SK-N-SH (cell line): ENCODE results near the gene FAM209A.

Experiments
- CTCF ChIP-seq: fragments of 200-600 bp; sonication (generic); IDR thresholded peaks from 2 replicates; pipeline ENCODE4 v1.6.1; 2017; ENCODE audit warnings: antibody characterized with exemption, mild to moderate bottlenecking, moderate library complexity
- GABPA ChIP-seq: IDR thresholded peaks from 2 replicates; pipeline ENCODE4 v1.4.0; 2012; ENCODE audit warnings: low read depth, mild to moderate bottlenecking
- JUND ChIP-seq: IDR thresholded peaks from 2 replicates; pipeline ENCODE4 v1.4.0; 2012
- MEF2A ChIP-seq: IDR thresholded peaks from 2 replicates; pipeline ENCODE4 v1.4.0; 2012; ENCODE audit warnings: low read depth, borderline replicate concordance
- MXI1 ChIP-seq: IDR thresholded peaks from 2 replicates; pipeline ENCODE4 v1.6.1; 2012; ENCODE audit warnings: mild to moderate bottlenecking, low read depth, low read length, improper control_type of control experiment
- RAD21 ChIP-seq: IDR thresholded peaks from 2 replicates; pipeline ENCODE4 v1.6.1; 2012; ENCODE audit warnings: mild to moderate bottlenecking, low read length
- REST ChIP-seq: IDR thresholded peaks from 2 replicates; pipeline ENCODE4 v1.6.1; 2012; ENCODE audit warnings: mild to moderate bottlenecking, low read depth, low read length, moderate library complexity
- SIN3A ChIP-seq: IDR thresholded peaks from 2 replicates; pipeline ENCODE4 v1.6.1; 2012; ENCODE audit warnings: low read depth, mild to moderate bottlenecking, low read length, moderate library complexity, borderline replicate concordance
- SMC3 ChIP-seq: IDR thresholded peaks from 2 replicates; pipeline ENCODE4 v1.6.1; 2012; ENCODE audit warnings: low read depth, low read length, improper control_type of control experiment
- TAF1 ChIP-seq: IDR thresholded peaks from 2 replicates; pipeline ENCODE4 v1.6.1; 2012; ENCODE audit warnings: low read depth, mild to moderate bottlenecking, low read length, moderate library complexity, borderline replicate concordance
- TCF12 ChIP-seq: IDR thresholded peaks from 2 replicates; pipeline ENCODE4 v1.4.0; 2012
- YY1 ChIP-seq: IDR thresholded peaks from 2 replicates; pipeline ENCODE4 v1.4.0; 2012; ENCODE audit warnings: low read depth, mild to moderate bottlenecking

GRCh38 chr20:56554869-56555268 lies 30.3 kb downstream of the FAM209A start:
- no peak for TF ChIP-seq MXI1
- no peak for TF ChIP-seq TAF1
- TF ChIP-seq RAD21 = no peak
- peak; percentile 82 for TF ChIP-seq TCF12
- no peak for TF ChIP-seq SIN3A
- TF ChIP-seq GABPA = no peak
- no peak for TF ChIP-seq CTCF
- no peak for TF ChIP-seq REST
- peak; percentile 72 for TF ChIP-seq JUND
- peak; percentile 82 for TF ChIP-seq MEF2A
- no peak for TF ChIP-seq SMC3
- no peak for TF ChIP-seq YY1
